Measurements from ENCODE around the gene FXR2.

Gene FXR2

GRCh38 chr17:7614425-7615264, at the start of gene FXR2:
Gene FXR2 (minus strand): TSS chr17:7614897. CDS start chr17:7614532, 365 bp downstream.
- H3K27ac ChIP-seq = peak within 1 kb of the TSS; percentile 83
- TF ChIP-seq CTCF (conservative IDR thresholded peaks at IDR 0.05) = peak; percentile 58

- no peak overlapping the region for H3K27ac ChIP-seq
- no peak for TF ChIP-seq CTCF (conservative IDR thresholded peaks at IDR 0.05)
Measured at GRCh38 chr17:7656958-7657609, 42.4 kb upstream of the FXR2 start.

GRCh38 chr17:7655541-7655840, 40.8 kb upstream of the FXR2 start:
- no peak for TF ChIP-seq CTCF (conservative IDR thresholded peaks at IDR 0.05)
- H3K27ac ChIP-seq = no peak overlapping the region

GRCh38 chr17:7654832-7655540, 40.3 kb upstream of the FXR2 start:
- no peak for TF ChIP-seq CTCF (conservative IDR thresholded peaks at IDR 0.05)
- H3K27ac ChIP-seq = no peak overlapping the region

- TF ChIP-seq CTCF (conservative IDR thresholded peaks at IDR 0.05) = no peak
- H3K27ac ChIP-seq = no peak overlapping the region
Measured at GRCh38 chr17:7652388-7653356, 38.0 kb upstream of the FXR2 start.

- no peak for TF ChIP-seq CTCF (conservative IDR thresholded peaks at IDR 0.05)
- no peak overlapping the region for H3K27ac ChIP-seq
Measured at GRCh38 chr17:7651665-7652387, 37.1 kb upstream of the FXR2 start.

Measured in VCaP (cell line).